DND-41 (cell line): ENCODE measurements around the gene RAMACL.

ENCODE experiments used
- ATAC-seq: fragments of 200-7000 bp; cut with Tn5 transposase; 3 replicates; pipeline ENCODE4 v1.9.1; 2021; ENCODE audit warnings: low read depth; ENCODE audit not compliant: insufficient read depth
- DNase-seq: peaks from one replicate; pipeline ENCODE4 v3.0.0-alpha.2; 2020
- H2AFZ ChIP-seq: 2 replicates; pipeline ENCODE4 v1.6.0; 2012; ENCODE audit warnings: low read depth, low read length
- H3K27ac ChIP-seq: 2 replicates; pipeline ENCODE4 v1.5.1; 2012; ENCODE audit warnings: low read length, inconsistent platforms
- H3K27me3 ChIP-seq: fragments of 200-600 bp; sonication (generic); 2 replicates; pipeline ENCODE4 v1.6.0; 2012; ENCODE audit warnings: low read length, mild to moderate bottlenecking, inconsistent platforms; ENCODE audit not compliant: insufficient read depth, poor library complexity
- H3K36me3 ChIP-seq: 2 replicates; pipeline ENCODE4 v1.5.1; 2012; ENCODE audit warnings: low read length, inconsistent platforms; ENCODE audit not compliant: insufficient read depth
- H3K4me1 ChIP-seq: 2 replicates; pipeline ENCODE4 v1.5.1; 2012; ENCODE audit warnings: mild to moderate bottlenecking, low read length; ENCODE audit not compliant: insufficient read depth
- H3K4me2 ChIP-seq: 2 replicates; pipeline ENCODE4 v1.6.0; 2012; ENCODE audit warnings: mild to moderate bottlenecking, moderate library complexity, low read length, inconsistent platforms; ENCODE audit not compliant: insufficient read depth
- H3K4me3 ChIP-seq, 2 experiments: fragments of 200-600 bp in 1 of 2; shearing (Covaris generic) in 1 of 2; 2 replicates each; pipeline ENCODE4 v1.5.1; 2012 to 2016; ENCODE audit warnings: inconsistent platforms in 2 of 2, low read length in 2 of 2, mild to moderate bottlenecking in 2 of 2, low read depth in 1 of 2, moderate library complexity in 1 of 2
- H3K79me2 ChIP-seq: 2 replicates; pipeline ENCODE4 v1.6.0; 2012; ENCODE audit warnings: low read length, inconsistent platforms; ENCODE audit not compliant: insufficient read depth
- H3K9ac ChIP-seq: 2 replicates; pipeline ENCODE4 v1.6.0; 2012; ENCODE audit warnings: low read depth, mild to moderate bottlenecking, inconsistent platforms, low read length, moderate library complexity
- H3K9me3 ChIP-seq: 2 replicates; pipeline ENCODE4 v1.5.1; 2012; ENCODE audit warnings: low read length, moderate library complexity, mild to moderate bottlenecking, inconsistent platforms; ENCODE audit not compliant: insufficient read depth, severe bottlenecking
- H4K20me1 ChIP-seq: 2 replicates; pipeline ENCODE4 v1.6.0; 2012; ENCODE audit warnings: low read length; ENCODE audit not compliant: insufficient read depth
- EZH2 ChIP-seq: IDR thresholded peaks from 3 replicates; pipeline ENCODE4 v1.6.1; 2012; ENCODE audit warnings: borderline replicate concordance, low read depth, mild to moderate bottlenecking, moderate library complexity, low read length, inconsistent platforms; ENCODE audit not compliant: severe bottlenecking
- TF ChIP-seq, protein P1 (sequence below): IDR thresholded peaks from 2 replicates; pipeline ENCODE4 v1.5.1; 2012; ENCODE audit warnings: borderline replicate concordance, low read length, moderate library complexity, mild to moderate bottlenecking; ENCODE audit not compliant: poor library complexity, severe bottlenecking; ENCODE audit errors: extremely low read depth

Gene RAMACL

DNA sequence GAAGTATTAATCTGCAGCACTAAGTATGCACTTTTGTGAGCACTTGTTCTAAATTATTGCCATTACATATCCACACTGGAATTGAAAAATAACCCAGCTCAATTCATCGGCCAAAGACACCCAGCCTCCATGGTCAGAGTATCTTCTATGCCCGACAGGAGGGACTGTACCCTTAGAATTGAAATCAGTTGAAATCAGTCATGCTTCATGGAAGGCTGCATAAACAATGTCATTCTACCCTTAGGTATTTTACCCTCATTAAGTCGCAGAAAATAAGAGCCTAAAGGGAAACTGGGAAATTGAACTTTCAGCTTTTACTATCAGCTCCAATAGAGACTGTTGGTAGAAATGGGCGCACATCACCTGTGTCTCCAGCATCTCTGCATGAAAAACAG, 2.9 kb upstream of the RAMACL start:
- Histone ChIP-seq H3K27me3 (no peaks in the 10 kb centered on the region), H3K4me3 (no peak overlapping the region), H3K4me1 (peaks cover 17% of the 10 kb centered on the region), H3K27ac (no peak overlapping the region), H3K9me3 (no peaks in the 10 kb centered on the region), H4K20me1 (no peaks in the 10 kb centered on the region), H3K36me3 (no peaks in the 10 kb centered on the region), H2AFZ (no peak overlapping the region), H3K4me2 (no peak overlapping the region), H3K9ac (no peak overlapping the region), H3K79me2 (no peaks in the 10 kb centered on the region)
- no peak for ATAC-seq
- TF ChIP-seq, protein P1, sequence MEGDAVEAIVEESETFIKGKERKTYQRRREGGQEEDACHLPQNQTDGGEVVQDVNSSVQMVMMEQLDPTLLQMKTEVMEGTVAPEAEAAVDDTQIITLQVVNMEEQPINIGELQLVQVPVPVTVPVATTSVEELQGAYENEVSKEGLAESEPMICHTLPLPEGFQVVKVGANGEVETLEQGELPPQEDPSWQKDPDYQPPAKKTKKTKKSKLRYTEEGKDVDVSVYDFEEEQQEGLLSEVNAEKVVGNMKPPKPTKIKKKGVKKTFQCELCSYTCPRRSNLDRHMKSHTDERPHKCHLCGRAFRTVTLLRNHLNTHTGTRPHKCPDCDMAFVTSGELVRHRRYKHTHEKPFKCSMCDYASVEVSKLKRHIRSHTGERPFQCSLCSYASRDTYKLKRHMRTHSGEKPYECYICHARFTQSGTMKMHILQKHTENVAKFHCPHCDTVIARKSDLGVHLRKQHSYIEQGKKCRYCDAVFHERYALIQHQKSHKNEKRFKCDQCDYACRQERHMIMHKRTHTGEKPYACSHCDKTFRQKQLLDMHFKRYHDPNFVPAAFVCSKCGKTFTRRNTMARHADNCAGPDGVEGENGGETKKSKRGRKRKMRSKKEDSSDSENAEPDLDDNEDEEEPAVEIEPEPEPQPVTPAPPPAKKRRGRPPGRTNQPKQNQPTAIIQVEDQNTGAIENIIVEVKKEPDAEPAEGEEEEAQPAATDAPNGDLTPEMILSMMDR, result no peak
- no peak for TF ChIP-seq EZH2
- DNase-seq, result no peak

DNA sequence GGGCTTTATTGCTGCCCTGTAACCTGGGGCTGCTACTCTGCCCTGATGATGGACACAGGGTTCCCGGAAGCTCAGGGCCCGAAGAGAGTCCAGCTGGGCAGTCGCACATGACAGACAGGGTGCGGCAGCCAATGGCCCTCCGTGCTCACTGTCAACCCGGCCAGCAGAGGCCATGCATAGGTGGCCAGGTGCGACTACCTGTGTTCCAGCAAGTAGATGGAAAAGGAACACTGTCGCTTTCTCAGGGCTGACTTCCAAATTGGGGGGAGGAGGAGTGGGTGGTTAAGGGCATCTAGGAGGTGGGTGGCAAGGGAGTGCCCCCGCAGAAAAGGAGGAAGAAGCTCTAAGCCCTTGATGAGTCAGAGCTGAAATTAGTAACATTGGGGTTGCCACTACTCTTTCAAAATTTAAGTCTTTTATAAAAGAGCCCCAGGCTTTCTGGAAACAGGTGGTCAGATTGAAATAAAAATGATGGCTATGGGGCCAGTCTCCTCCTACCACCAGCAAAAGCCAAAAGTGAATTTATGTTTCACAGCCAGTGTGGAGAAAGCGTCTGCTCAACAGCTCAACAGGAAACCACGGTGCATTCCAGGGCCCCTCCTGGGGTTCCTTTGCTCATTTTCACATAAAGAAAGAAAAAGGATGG, 2.3 kb upstream of the RAMACL start:
- DNase-seq (no peak), ATAC-seq (no peak)
- Histone ChIP-seq H3K9me3 (no peaks in the 10 kb centered on the region), H3K79me2 (no peaks in the 10 kb centered on the region), H3K4me2 (no peak overlapping the region), H3K4me1 (peaks cover 17% of the 10 kb centered on the region), H3K27ac (no peak overlapping the region), H4K20me1 (no peaks in the 10 kb centered on the region), H3K4me3 (no peak overlapping the region), H3K27me3 (no peaks in the 10 kb centered on the region), H3K9ac (no peak overlapping the region), H3K36me3 (no peaks in the 10 kb centered on the region), H2AFZ (no peak overlapping the region)
- TF ChIP-seq, protein P1, result no peak
- TF ChIP-seq EZH2, result no peak

DNA sequence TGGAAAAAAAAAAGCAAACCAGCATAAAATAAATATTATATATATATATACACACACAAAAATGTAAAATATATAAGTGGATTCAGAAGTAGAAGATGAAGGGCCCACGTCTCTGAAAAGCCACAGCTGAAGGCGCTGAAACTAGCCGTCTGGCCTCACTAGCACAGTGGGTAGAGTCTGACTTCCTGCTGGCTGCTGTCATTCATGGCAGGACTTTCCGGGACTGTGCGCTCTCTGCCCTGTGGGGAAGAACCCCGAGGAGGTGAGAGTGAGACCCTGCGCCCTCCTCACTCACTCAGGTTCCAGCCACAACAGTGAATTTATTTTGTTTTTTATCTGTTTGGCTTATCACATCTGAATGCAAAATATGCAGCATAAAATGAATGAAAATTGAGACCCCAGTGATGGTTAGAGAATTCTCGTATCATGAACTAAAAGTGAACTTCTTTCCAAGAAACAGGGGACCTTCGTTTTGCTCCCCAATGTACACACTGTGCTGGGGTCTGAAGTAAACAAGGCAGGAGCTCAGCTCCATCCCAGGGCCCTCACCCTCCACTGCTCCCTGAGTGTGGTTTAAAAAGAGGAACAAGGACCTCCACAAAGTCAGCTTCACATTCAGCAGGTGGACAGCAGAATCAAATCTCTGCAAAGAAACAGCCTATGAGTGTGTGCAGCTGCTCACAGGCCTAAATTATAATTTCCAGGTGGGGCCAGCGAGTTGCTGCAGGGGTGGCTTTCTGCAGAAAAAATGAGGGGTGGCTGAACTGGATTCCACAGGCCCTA, 1.3 kb upstream of the RAMACL start:
- TF ChIP-seq, protein P1, result no peak
- no peak for TF ChIP-seq EZH2
- H3K27me3 ChIP-seq, result no peaks in the 10 kb centered on the region
- no peaks in the 10 kb centered on the region for H3K36me3 ChIP-seq
- H3K4me3 ChIP-seq, result no peak overlapping the region
- DNase-seq (no peak), ATAC-seq (no peak)
- H3K27ac ChIP-seq, result no peak overlapping the region
- no peak overlapping the region for H3K4me2 ChIP-seq
- H2AFZ ChIP-seq, result no peak overlapping the region
- H3K9me3 ChIP-seq, result no peaks in the 10 kb centered on the region
- H3K9ac ChIP-seq, result no peak overlapping the region
- no peaks in the 10 kb centered on the region for H3K79me2 ChIP-seq
- H3K4me1 ChIP-seq, result peaks cover 17% of the 10 kb centered on the region
- no peaks in the 10 kb centered on the region for H4K20me1 ChIP-seq
